NCI-H82 (cell line): ENCODE data around the gene GLIPR1L2.

ENCODE experiments used
- DNase-seq: peaks from one replicate; lab custom pipeline; 2025; lab: John Stamatoyannopoulos, UW

The GLIPR1L2 gene

DNA sequence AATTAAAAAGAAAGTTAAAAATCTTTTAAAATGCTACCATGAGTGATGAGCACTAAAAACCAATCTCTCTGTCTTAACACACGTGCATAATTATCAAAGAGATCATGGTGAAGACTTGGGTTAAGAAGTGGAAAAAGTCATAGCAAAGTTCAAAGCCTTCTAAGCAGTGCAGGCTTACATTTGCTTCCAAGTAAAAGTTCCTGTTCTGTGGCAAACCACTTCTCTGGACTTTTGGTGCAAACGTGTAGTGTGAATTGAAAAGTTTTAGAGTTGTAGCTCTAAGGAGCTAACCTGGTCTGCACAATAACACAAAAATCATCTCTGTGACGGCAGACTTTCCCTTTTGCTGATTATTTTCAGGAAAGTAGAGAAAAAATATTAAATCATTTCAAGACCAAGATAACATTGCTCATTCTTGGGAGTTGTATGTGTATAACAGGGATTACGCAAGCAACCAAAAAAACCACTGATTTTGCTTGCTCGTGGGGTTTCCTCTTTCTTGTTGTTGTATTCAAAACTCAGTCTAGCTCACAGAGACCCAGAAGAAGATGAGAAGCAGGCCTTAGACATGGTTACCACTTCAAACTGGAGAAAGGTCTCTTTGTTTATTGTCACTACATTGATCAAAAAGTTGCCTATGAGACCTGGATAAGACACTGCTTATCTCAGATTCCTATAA, 87.4 kb downstream of the GLIPR1L2 start:
- no peak for DNase-seq

GRCh38 chr12:75479963-75480461, 89.1 kb downstream of the GLIPR1L2 start:
- DNase-seq = no peak

- no peak for DNase-seq
Measured at GRCh38 chr12:75480469-75480949, 89.6 kb downstream of the GLIPR1L2 start, which contains the start of gene GLIPR1. TSS of gene GLIPR1 (plus strand) at chr12:75480755. CDS start at chr12:75480881, 126 bp downstream.

GRCh38 chr12:75481013-75481705, 90.3 kb downstream of the GLIPR1L2 start:
- no peak for DNase-seq

DNA sequence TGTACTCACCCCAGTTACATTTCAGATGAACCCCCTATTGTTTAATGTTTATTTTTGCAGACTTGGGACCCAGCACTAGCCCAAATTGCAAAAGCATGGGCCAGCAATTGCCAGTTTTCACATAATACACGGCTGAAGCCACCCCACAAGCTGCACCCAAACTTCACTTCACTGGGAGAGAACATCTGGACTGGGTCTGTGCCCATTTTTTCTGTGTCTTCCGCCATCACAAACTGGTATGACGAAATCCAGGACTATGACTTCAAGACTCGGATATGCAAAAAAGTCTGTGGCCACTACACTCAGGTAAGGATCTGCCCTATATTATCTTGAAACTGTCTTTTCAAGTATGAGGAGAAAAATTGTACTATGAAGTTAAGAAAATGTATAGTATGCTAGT, 90.9 kb downstream of the GLIPR1L2 start:
- DNase-seq = no peak
